Stomach smooth muscle (tissue), 2 donors: ENCODE data around the gene ING5.

Experiments
- H3K27ac ChIP-seq: one replicate; pipeline ENCODE4 v1.7.0; 2013; ENCODE audit warnings: mild to moderate bottlenecking, low read length, inconsistent platforms
- H3K27me3 ChIP-seq, 2 donors: one replicate each; pipeline ENCODE4 v1.7.0; 2013; ENCODE audit warnings: low read length in 2 of 2; ENCODE audit not compliant: insufficient read depth in 2 of 2, control insufficient read depth in 1 of 2
- H3K36me3 ChIP-seq, 2 donors: one replicate each; pipeline ENCODE4 v1.7.0; 2013; ENCODE audit warnings: low read length in 2 of 2; ENCODE audit not compliant: control insufficient read depth in 2 of 2, insufficient read depth in 2 of 2
- H3K4me1 ChIP-seq: one replicate; pipeline ENCODE4 v1.7.0; 2013; ENCODE audit warnings: low read length; ENCODE audit not compliant: control insufficient read depth, insufficient read depth
- H3K4me3 ChIP-seq, 2 donors: one replicate each; pipeline ENCODE4 v1.7.0; 2013; ENCODE audit warnings: low read length in 2 of 2
- H3K9ac ChIP-seq, 2 donors: one replicate each; pipeline ENCODE4 v1.7.0; 2013; ENCODE audit warnings: low read length in 2 of 2, mild to moderate bottlenecking in 1 of 2
- H3K9me3 ChIP-seq, 2 donors: one replicate each; pipeline ENCODE4 v1.7.0; 2013; ENCODE audit warnings: low read length in 2 of 2; ENCODE audit not compliant: control insufficient read depth in 2 of 2
- donor health status: healthy.
- donor health status: Pancreatic carcinoma.

ING5 gene

DNA sequence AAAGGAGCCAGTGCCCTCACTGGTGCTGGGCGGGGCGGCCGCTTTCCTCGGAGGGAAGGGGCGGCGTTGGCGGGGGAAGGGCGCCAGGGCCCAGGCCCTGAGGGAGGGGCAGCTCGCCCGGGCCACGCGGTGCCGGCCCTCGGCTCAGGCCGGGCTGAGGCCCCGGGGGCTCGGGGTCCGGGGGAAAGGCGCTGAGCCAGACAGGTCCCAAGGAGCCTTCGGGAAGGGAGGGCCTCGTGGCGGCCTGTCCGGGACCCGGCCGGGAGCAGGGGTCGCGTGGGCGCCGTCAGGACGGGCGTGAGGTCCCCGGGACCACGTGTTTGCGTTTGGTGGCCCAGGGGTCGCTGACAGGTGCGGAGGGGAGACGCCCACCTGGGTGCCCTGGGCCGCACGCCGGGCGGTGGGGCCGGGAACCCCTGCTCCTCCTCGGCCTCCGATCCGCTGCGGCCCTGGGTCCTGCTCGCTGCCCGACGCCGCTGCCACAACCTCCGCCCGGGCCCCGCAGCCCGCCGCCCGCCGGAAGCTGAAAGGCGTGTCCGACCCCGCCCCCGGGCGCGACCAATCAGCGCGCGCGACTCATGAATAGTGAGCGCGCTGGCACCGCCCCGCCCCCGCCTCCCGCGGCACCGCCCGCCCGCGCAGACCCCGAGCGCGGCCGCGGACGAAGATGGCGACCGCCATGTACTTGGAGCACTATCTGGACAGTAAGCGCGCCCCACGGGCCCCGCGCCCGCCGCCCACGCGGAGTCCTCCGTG, at the start of gene ING5:
TSS of gene ING5 (plus strand) at position 641 of the 756 bp plus-strand sequence. CDS start at position 668, 27 bp downstream.
- Histone ChIP-seq H3K36me3 (peaks cover 4 to 6% of the 10 kb centered on the region in 2 donors), H3K9me3 (peaks cover 0 to under 1% of the 10 kb centered on the region in 2 donors), H3K27ac (peak within 1 kb of the TSS; percentile 80), H3K27me3 (no peaks in the 10 kb centered on the region), H3K4me3 (peak within 1 kb of the TSS; percentile 73 to 85), H3K4me1 (peaks cover 15% of the 10 kb centered on the region), H3K9ac (peak within 1 kb of the TSS; percentile 77 to 80)

DNA sequence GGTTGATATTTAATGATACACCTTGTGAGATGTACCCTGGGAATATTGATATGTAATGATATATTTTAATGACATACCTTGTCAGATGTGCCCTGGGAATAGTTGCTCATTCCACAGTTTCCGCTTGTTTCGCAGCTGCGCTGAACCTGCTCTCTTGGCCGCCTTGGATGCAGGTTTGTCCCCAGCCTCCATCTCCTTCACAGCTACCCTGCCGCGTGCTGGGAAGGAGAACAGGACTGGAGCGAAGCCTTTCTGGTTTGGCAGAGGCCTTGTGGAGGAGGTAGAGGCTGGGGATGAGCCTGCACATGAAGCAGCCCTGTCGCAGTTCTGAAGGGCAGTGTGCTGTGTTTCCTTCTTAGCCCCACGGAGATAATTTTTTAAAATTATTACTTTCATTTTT, 49.7 kb upstream of the ING5 start:
- no peak overlapping the region for H3K27ac ChIP-seq
- H3K9me3 ChIP-seq: no peaks in the 10 kb centered on the region
- H3K27me3 ChIP-seq: no peaks in the 10 kb centered on the region
- H3K36me3 ChIP-seq: peaks cover 29 to 36% of the 10 kb centered on the region in 2 donors
- no peak overlapping the region for H3K4me3 ChIP-seq
- no peak overlapping the region for H3K9ac ChIP-seq
- H3K4me1 ChIP-seq: peaks cover 7% of the 10 kb centered on the region

DNA sequence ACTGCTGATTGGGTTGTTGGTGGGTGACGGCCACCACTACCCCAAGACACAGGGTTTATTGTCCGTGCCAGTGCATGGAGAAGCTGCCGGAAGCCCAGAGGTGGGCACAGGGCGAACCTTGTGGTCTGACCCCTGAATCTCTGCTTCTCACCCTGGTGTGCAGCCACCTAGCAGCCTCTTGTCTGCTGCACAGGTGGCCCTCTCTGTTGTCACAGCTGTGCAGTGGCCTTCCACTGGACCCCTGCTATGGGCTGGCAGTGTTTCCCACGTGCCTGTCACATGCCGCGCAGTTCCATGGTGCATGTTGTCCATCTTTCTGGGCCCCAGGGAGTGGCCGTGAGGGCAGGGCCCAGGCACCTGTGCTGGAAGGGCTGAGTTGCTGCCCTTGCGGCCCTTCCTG, 49.1 kb upstream of the ING5 start:
- Histone ChIP-seq H3K27me3 (no peaks in the 10 kb centered on the region), H3K9ac (no peak overlapping the region), H3K9me3 (no peaks in the 10 kb centered on the region), H3K4me1 (peaks cover 7% of the 10 kb centered on the region), H3K36me3 (peaks cover 29 to 39% of the 10 kb centered on the region in 2 donors), H3K4me3 (no peak overlapping the region), H3K27ac (no peak overlapping the region)

DNA sequence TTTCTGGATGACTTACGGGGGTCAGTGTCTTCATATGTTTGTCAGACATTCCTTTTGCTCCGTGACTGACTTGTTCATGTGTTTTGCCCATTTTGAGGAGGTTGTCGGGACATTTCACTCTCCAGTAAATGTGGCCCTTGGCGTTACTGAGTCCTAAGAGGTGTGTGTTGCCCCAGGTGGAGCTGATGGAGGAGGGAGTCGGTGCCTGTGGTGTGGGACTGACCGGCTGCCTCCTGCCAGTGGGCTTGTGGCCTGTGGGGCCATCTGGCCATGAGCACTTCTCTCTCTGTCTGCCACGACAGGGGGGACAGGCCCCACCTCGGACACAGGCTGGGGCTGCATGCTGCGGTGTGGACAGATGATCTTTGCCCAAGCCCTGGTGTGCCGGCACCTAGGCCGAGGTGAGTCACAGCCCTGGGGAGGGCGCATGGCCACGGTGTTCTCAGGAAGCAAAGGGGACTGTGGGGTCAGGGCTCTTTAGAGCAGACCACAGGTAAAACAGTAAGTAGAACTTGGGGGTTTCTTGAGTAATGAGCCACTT, 48.6 kb upstream of the ING5 start:
- Histone ChIP-seq H3K9ac (no peak overlapping the region), H3K9me3 (no peaks in the 10 kb centered on the region), H3K27me3 (no peaks in the 10 kb centered on the region), H3K27ac (no peak overlapping the region), H3K36me3 (peaks cover 29 to 41% of the 10 kb centered on the region in 2 donors), H3K4me3 (no peak overlapping the region), H3K4me1 (peaks cover 7% of the 10 kb centered on the region)

DNA sequence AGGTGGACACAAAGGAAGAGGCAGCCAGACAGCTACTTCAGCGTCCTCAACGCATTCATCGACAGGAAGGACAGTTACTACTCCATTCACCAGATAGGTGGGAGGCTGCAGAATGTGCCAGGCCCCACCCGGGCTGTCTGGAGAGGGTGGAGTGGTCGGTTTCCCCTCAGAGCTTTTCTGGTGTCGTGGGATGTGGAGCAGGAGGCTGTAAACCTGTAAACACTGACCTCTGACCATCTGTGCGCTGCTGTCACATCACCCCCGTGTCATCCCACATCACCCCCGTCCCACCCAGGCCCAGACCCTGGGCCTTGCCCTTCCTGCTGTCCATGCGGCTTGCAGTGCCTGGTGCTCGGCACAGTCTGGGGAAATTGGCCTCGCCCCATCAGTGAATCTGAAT, 47.3 kb upstream of the ING5 start:
- Histone ChIP-seq H3K9me3 (no peaks in the 10 kb centered on the region), H3K4me1 (peaks cover 4% of the 10 kb centered on the region), H3K27ac (no peak overlapping the region), H3K27me3 (no peaks in the 10 kb centered on the region), H3K36me3 (peaks cover 29 to 53% of the 10 kb centered on the region in 2 donors), H3K4me3 (no peak overlapping the region), H3K9ac (no peak overlapping the region)

DNA sequence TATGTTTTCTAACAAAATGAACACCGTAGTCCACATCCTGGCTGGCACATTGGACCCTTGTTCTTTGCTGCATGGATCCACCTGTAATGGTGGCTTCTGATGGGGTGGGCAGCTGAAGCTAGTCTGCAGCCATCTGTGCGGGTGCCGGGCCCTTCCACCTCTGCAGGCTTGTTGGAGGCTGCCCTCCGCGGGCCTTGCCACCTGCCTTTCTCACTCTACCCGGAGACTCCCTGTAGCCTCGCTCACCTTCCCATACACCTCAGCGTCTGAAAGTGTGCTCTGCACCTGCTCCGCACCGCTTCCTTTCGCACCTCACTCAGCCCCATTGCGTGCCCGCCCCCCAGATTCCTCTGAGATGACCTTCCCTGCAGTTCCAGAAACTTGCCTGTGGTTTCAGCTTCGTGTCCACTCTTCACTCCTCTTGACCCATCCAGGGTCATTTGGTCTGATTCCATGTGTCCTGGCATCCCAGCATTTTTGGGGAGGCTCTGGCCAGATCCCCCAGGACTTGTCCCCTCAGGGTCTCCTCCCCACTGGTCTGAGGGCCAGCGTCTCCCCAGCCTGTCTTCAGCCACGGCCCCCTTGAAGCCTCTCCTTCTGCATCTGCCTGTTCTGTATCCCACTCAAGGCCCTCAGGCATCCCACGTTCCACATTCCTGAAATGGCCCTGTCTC, 46.2 kb upstream of the ING5 start:
- H3K4me3 ChIP-seq: no peak overlapping the region
- H3K36me3 ChIP-seq: peaks cover 34 to 59% of the 10 kb centered on the region in 2 donors
- no peaks in the 10 kb centered on the region for H3K9me3 ChIP-seq
- H3K27ac ChIP-seq: no peak overlapping the region
- no peak overlapping the region for H3K9ac ChIP-seq
- no peaks in the 10 kb centered on the region for H3K27me3 ChIP-seq
- H3K4me1 ChIP-seq: peaks cover 4% of the 10 kb centered on the region

DNA sequence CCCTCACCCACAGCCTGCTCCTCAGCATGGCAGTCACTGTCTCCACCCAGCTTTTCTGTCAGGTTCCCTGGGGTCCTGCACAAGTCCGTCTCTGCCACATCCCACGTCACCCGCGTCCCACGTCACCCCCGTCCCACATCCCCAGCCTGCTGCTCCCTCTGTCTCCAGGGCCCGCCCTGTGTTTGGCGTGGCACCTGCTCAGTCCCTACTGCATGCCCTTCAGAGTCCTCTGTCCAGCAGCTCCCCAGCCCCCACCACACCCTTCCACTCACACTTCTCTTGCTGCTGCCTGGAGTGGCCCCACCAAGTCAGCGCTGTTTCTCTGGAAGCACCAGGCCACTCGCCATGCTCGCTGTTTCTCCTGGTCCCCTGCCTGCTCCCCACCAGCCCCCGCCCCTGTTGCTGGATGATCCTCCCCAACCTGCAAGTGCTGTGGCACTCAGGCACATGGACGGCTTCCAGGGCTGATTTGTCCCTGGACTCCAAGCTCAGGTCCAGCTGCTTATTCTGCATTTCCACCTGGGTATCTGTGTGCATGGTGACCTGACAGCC, 45.6 kb upstream of the ING5 start:
- Histone ChIP-seq H3K27me3 (no peaks in the 10 kb centered on the region), H3K27ac (no peak overlapping the region), H3K4me3 (no peak overlapping the region), H3K9me3 (no peaks in the 10 kb centered on the region), H3K36me3 (peaks cover 39 to 60% of the 10 kb centered on the region in 2 donors), H3K4me1 (peaks cover 4% of the 10 kb centered on the region), H3K9ac (no peak overlapping the region)

DNA sequence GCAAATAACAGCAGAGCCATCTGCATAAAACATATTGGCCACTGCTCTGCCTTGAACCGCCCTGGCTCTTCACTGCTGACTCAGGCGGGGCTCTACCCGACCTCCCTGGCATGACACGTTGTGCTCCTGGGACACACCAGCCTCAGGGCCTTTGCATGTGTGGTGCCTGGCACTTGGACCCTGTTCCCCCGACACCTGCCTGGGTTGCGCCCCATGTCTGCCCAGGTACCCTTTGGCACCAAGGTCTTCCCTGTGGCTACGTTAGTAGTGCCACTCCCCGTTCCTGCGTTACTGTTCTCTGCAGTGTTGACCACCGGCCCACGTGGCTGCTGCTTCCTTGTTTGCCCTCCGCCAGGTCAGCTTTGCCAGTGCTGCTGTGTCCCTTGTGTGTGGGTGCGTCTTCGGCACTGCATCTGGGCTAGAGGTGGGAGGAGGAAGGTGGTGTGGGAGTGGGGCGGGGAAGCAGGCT, 44.0 kb upstream of the ING5 start:
- Histone ChIP-seq H3K9ac (no peak overlapping the region), H3K36me3 (peaks cover 28 to 62% of the 10 kb centered on the region in 2 donors), H3K27me3 (no peaks in the 10 kb centered on the region), H3K27ac (no peak overlapping the region), H3K4me3 (no peak overlapping the region), H3K4me1 (peaks cover 4% of the 10 kb centered on the region), H3K9me3 (no peaks in the 10 kb centered on the region)

DNA sequence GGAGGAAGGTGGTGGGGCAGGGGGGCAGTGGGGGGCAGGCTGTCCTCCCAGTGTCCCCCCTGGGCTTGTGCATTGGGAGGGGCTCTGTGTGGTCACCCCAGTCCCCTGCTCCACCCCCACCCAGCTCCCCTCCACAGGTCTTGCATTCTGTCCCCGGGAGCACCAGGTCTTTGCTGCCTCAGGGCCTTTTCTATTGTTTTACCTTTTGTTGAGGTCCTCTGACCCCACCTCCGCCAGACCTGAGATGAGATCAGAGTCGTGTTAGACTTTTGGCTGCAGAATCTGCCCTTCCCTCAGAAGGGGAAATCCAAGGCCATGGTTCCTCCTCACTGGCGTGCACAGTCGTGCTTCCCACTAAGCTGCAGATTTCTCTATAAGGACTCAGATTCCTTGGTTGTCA, 43.5 kb upstream of the ING5 start:
- Histone ChIP-seq H3K9me3 (no peaks in the 10 kb centered on the region), H3K36me3 (peaks cover 24 to 60% of the 10 kb centered on the region in 2 donors), H3K27me3 (no peaks in the 10 kb centered on the region), H3K4me3 (no peak overlapping the region), H3K4me1 (peaks cover 4% of the 10 kb centered on the region), H3K9ac (no peak overlapping the region), H3K27ac (no peak overlapping the region)

DNA sequence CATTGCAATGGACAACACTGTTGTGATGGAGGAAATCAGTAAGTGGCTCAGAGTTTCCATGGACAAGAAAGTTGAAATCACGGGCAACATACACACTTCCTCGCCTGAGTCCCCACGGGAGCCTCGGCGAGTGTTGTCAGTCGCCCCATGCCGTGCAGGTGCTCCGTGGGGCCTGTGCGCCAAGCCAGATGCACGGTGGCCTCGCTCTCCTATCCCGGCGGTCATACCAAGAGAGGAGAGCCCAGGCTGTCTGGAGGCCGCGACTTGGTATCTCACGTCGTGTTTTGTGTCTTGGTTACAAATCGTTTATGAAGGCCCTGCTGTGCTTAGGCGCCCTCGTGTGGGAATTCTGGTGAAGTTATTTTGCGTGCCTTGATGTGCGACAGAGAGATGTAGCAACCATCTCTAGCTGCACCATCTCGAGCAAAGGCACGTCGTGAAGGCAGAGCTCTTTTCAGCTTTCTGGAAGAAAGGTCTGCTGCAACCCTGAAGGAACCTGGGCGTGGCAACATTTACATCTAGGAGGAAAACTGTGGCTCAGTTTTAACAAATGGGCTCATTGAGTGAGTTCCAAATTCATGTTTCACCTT, 42.6 kb upstream of the ING5 start:
- H3K36me3 ChIP-seq: peaks cover 21 to 60% of the 10 kb centered on the region in 2 donors
- H3K9ac ChIP-seq: no peak overlapping the region
- no peak overlapping the region for H3K27ac ChIP-seq
- no peak overlapping the region for H3K4me3 ChIP-seq
- H3K9me3 ChIP-seq: no peaks in the 10 kb centered on the region
- H3K4me1 ChIP-seq: peaks cover 4% of the 10 kb centered on the region
- H3K27me3 ChIP-seq: no peaks in the 10 kb centered on the region
